Parietal lobe (tissue), 2 donors: ENCODE results near the gene TEX53. TPM values are rescaled to one million over a fixed set of nuclear protein-coding genes. Genes with fewer than 3 reads are reported as not detected.

Experiments used
- small RNA-seq: library from RNA; depleted of rRNA; stranded (forward); fragments of <200 nt; gene quantifications from one replicate; pipeline ENCODE3, GENCODE V24; 2014; ENCODE audit warnings: low replicate concordance
- total RNA-seq: library from RNA; depleted of rRNA; stranded (reverse); fragments of >200 nt; gene quantifications from one replicate; pipeline ENCODE4 v1.2.3, GENCODE V29; 2014

TEX53 gene
- total RNA-seq, result not detected

DNA sequence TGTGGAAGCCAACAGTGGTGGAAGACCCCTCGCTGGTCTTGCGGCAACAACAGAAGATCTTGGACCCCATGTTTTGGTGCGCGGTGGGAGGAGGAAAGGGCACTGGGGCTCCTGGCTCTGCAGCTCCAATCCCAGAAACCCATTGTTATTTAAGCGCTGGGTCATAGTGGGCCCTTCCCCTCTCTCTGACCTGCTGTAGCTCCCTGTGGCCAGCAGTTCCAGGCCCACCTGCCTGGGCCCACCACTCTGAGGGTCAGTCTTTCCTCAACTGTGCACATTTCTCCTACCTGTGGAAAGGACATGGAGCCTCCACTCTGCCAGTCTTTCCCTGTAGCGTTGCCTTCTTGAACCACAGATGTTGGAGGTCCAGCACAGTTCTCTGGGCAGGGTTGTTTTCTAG lies at the start of gene TEX53:
TSS of gene TEX53 (minus strand) at position 101 of the 400 bp plus-strand sequence. CDS start at position 70, 31 bp downstream.

DNA sequence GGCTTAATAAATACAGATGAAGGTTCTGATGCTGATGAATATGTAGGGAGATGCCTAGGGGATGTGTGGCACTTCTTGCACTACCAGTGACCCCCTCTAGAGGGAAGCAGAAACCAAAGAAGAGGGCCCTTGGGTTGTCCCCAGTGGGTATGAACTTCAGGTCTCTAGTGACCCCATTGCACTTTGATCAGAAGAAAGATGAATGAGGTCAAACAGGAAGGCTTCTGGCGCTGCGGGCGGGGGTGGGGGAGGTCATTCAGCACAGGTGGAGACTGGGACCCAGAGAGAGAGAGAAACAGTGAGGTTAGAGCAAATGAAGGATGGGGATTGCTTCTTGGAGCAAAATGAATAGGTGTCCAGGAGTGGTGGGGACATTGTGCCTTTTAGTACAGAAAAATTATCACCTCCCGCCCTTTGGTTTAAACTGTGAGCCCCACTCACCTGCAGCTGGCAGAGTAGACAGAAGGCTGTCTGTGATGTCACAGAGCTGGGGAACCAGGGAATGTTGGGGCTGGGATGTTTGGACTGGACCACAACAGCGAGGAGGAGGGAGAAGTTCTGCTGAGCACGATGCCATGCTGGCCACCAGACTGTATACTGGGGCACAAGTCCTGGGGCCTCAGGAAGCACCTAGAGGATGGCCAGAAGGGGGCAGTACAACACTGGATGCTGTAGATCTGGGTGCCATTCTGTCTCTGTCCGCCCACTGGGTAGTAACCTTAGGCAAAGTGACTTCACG lies 24.2 kb upstream of the TEX53 start, which contains the start of gene TEX48:
TSS of gene TEX48 (minus strand) at position 599 of the 739 bp plus-strand sequence. CDS start 10,469 bp downstream, outside the sequence.

Small RNA genes lying within 50 kb of the gene (small RNA-seq; reads per million reads assigned to genes)
- not detected for gene RF00019

Other genes with a start within 250 kb of the TEX53 start
- 1.9 TPM for gene WHRN, start 152.3 kb downstream of the TEX53 start, total RNA-seq
- gene ATP6V1G1, start 70.0 kb downstream of the TEX53 start, total RNA-seq, result 75.7 TPM
- 25.0 TPM for gene TMEM268, start 46.5 kb downstream of the TEX53 start, total RNA-seq
- gene TEX48, start 24.4 kb upstream of the TEX53 start, total RNA-seq, result not detected
- under 0.01 TPM for gene TNFSF15, start 148.2 kb upstream of the TEX53 start, total RNA-seq